NCI-H2107 (cell line): ENCODE measurements around the gene CEMIP.

Experiments
- DNase-seq: peaks from one replicate; lab custom pipeline; 2025; lab: John Stamatoyannopoulos, UW

CEMIP gene

DNA sequence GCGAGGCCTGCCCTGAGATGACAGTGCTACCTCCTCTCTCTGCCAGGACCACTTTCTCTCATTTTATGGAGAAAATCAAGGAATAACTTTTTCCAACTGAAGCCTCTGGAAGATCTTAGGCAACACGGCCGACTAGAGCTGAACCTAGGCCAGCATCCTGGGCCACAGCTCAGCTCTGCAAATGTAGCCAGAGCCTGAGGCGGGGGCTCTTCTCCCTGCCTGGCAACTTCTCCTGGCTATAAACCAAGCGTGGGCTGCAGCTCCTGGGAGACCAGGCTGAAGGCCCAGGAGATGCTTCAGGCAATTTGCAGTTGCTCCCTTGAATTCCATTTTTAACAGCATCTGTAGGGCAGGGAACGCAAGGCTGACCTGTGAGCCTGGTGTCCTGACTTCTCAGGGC, 74.9 kb downstream of the CEMIP start:
- no peak for DNase-seq

GRCh38 chr15:80855206-80855605, 76.0 kb downstream of the CEMIP start:
- no peak for DNase-seq

DNA sequence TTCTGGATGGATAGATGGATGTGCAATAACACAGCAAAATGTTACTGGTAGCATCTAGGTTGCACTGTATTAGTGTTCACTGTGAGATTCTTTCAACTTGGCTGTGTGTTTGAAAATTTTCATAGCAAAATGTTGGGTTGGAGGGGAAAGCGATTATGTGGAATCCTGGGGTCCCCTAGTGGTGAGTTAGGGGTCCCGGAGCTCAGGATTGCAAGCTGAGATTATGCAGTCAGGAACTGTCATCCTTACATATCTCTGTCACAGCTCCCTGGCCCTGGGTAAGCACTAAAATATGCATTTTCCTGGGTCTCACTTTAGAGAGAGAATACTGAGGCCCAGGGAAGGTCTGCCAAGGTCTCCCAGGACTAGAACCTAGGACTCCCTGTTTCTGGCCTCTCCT, 77.2 kb downstream of the CEMIP start:
- no peak for DNase-seq

- no peak for DNase-seq
These were observed 77.7 kb downstream of the CEMIP start for GRCh38 chr15:80856809-80857377.

- DNase-seq = no peak
These were observed 82.6 kb downstream of the CEMIP start for GRCh38 chr15:80861731-80862170.

DNA sequence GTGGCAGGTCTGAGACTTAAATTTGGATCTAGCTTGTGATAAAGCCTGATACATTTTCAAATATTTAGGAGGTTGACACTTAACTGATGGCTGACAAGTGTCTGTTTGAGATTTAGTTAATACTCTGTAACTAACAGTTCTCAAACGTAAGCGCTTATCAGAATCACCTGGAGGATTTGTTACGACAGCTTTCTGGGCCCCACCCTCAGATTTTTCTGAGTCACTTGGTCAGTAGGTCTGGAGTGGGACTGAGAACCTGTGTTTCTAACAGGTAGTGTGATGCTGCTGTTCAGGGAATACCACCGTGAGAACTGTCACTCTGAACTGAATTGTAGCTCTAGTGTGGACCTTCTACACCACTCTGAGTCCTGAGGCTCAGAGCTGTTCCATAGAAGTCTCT, 85.5 kb downstream of the CEMIP start:
- DNase-seq = no peak

DNA sequence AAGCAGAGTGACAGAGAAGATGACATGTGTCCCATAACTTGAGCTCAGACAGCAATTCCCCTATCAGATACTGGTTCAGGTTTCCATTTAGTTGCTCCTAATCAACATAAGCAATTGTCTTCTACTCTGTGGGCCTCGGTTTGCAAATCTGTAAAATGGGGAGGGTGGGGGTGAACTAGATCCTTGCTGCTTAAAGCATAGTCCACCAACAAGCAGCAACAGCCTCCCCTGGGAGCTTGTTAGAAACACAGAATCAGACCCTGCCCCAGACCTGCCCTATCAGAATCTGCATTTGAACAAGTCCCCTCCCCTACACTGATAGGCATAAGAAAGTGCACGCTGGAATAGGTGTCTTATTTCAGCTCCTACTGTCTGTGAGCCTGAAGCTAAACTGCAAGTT, 87.8 kb downstream of the CEMIP start:
- no peak for DNase-seq

GRCh38 chr15:80870366-80870765, 91.2 kb downstream of the CEMIP start:
- no peak for DNase-seq

DNA sequence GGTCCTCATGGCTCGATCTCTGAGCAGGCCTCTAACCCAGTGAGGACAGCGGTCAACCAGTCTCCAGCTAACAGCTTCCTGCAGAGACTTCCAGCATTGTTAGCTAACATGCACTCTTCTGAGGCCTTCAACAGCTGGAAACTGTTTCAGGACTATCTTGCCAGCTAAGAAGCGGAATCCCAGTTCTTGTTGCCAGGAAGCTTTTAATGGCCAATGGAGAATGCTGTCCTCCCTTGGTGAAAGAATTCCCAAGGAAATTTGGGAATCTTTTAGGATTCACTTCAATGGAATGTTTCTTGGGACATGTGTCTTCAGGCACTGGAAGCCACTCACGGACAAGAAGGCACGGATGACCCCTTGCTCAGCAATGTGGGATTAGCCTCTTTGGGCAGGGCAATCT, 91.7 kb downstream of the CEMIP start:
- no peak for DNase-seq

GRCh38 chr15:80871858-80872257, 92.7 kb downstream of the CEMIP start:
- DNase-seq = no peak

DNA sequence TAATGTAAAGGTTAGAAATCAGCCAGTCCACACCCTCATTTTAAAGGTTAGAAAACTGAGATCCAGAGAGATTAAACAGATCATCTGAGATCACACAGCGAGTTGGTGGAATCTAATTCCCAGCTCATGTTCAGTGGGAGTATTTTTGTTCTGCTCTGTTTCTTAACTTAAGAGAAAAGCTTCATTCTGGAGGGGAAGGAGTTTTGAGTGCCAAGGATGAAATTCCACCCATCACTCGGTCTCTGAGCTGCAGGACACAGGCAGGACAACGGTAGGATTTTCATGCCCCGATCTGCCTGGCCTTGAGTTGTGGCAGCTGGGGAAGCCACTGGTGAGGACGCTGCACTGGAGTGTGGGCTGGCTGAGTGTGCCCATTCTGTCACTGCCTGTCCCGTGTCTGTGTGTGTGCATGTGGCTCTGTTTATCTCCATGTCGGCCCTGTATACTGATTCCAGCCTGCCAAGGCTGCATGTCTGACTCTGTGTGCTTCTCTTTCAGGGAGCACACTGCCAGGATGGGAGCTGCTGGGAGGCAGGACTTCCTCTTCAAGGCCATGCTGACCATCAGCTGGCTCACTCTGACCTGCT, 94.3 kb downstream of the CEMIP start:
- no peak for DNase-seq

- DNase-seq = no peak
These were observed 96.6 kb downstream of the CEMIP start for GRCh38 chr15:80875568-80876347.

DNA sequence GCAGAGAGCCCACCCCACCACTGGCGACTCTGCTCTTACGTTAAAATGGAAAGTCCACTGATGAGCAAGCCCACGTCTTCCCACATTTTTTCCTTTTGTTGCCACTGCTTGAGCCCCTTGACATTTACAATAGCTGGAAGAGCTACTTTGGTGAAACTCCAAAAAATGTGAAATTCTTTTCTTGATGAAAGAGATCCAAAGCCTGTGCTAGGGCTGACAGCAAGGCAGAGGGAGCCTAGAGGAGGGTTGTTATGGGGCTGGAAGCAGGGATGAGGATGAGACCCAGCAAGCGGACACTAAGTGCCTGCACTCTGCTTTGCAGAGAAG, 97.1 kb downstream of the CEMIP start:
- no peak for DNase-seq

GRCh38 chr15:80878242-80878866, 99.2 kb downstream of the CEMIP start:
- no peak for DNase-seq

- no peak for DNase-seq
These were observed 99.7 kb downstream of the CEMIP start for GRCh38 chr15:80878867-80879250.

GRCh38 chr15:80880086-80880485, 100.9 kb downstream of the CEMIP start:
- DNase-seq = no peak

GRCh38 chr15:80883641-80884040, 104.5 kb downstream of the CEMIP start:
- no peak for DNase-seq

DNA sequence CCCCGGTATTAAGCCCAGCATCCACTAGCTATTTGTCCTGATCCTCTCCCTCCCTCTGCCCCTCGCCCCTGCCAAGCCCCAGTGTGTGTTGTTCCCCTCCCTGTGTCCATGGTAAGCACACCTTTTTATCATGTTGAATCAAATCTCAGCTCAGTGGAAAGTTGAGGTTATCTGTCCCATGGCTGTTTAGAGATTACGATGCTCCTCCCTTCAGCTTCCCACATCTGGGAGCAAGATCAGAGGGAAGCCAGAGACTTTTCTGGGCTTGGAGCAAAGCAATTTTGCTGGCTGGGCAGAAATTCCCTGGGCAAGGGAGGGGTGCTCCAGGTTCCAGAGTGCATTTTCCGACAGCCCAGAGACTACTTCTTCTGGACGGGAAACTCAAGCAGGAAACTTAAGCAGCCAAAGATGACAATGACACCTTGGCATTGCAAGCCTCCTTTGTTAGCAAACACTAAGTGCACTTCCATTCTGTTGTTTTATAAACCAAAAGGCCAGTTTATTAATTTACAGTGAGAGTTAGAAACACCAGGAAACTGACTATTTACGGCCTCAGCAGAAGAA, 105.9 kb downstream of the CEMIP start:
- DNase-seq = no peak

- DNase-seq = peak; percentile 2
These were observed 108.0 kb downstream of the CEMIP start for GRCh38 chr15:80887148-80887547.

DNA sequence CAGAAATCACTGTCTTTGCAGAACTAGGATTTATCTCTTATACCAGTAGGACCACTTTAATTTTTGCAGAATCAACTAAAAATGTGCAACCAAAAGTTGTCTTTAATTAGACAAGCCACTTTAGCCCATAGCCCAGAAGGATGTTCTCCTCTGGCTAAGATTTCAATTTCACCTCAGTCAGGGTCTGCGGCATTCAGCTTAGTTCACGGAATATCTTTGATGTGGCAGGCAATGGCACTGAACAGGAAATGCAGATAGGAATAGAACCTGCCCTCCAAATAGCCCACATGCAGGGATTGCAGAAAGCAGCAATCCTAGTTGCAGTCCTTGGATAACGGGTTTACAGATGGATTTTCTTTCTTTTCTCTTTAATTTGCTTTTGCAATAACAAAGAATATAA, 109.7 kb downstream of the CEMIP start:
- no peak for DNase-seq

- DNase-seq = no peak
These were observed 111.3 kb downstream of the CEMIP start for GRCh38 chr15:80890341-80891005.

DNA sequence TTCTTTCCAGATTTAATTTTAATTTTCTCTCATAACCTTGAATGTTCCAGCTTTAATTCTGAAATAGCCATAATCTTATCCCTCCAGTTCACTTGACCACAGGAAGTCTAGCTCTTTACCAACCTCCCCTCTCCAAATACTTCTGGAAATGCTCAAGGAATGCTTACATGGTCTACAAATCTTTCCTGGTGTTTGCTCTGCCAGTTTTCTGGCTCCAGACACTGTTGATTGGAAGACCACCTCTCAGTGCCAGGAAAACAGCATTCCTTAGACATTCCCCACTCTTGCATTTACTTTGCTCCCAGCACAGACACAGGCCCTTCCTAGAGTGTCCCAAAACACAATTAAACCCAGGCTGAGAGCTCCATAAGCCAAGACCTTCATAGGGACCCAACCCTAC, 111.8 kb downstream of the CEMIP start:
- DNase-seq = no peak
